ENCODE data around the gene KCNJ15. TPM values are rescaled to one million over a fixed set of nuclear protein-coding genes. Genes with fewer than 3 reads are reported as not detected.

Gene KCNJ15
- total and polyA plus RNA-seq, 2 of the 8 experiments (the other 6 are each of a cell fraction or from before 2014, with no cell fraction given), result under 0.01 TPM; not detected in 1

DNA sequence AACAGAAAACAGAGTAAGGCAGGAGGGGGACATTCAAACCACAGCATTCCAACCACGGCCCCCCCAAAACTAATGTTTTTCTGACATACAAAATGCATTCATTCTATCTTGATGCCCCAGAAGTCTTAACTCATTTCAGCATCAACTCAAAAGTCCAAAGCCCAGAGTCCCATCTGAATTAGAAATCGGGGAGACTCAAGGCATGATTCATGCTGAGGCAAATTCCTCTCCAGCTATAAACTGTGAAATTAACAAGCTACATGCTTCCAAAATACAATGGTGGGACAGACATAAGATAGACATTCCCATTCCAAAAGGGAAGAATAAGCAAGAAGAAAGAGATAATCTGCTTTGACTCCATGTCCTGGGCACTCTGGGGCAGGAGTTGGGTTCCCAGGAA, 73.9 kb downstream of the KCNJ15 start (continued):
- no peak for TF ChIP-seq ATF3 (IDR thresholded peaks at IDR 0.05; ENCODE audit: insufficient read depth, low read depth, low read length)
- TF ChIP-seq RXRA (IDR thresholded peaks at IDR 0.05; ENCODE audit: insufficient read depth, low read depth, low read length), result no peak
- no peak for TF ChIP-seq FOSL1 (IDR thresholded peaks at IDR 0.05; ENCODE audit: insufficient read depth, low read depth, low read length)
- no peak for TF ChIP-seq NANOG (IDR thresholded peaks at IDR 0.05; ENCODE audit: insufficient read depth, low read depth, low read length, poor library complexity, severe bottlenecking)

All from H1 (cell line).